GM12875 (cell line): ENCODE results near the gene SIN3B.

ENCODE experiments used
- H3K4me3 ChIP-seq: one replicate; pipeline ENCODE4 v1.5.1; 2011; ENCODE audit warnings: low read depth, low read length, control low read depth
- CTCF ChIP-seq: IDR thresholded peaks from 2 replicates; pipeline ENCODE4 v1.5.1; 2011; ENCODE audit warnings: low read depth, mild to moderate bottlenecking, control low read depth, inconsistent platforms, low read length, moderate library complexity, borderline replicate concordance; ENCODE audit not compliant: insufficient read depth

The SIN3B gene

GRCh38 chr19:16867211-16867610, 38.0 kb downstream of the SIN3B start:
- H3K4me3 ChIP-seq, result no peak overlapping the region
- no peak for TF ChIP-seq CTCF

GRCh38 chr19:16868423-16869130, 39.4 kb downstream of the SIN3B start:
- TF ChIP-seq CTCF, result no peak
- no peak overlapping the region for H3K4me3 ChIP-seq

- no peak overlapping the region for H3K4me3 ChIP-seq
- no peak for TF ChIP-seq CTCF
These were observed 40.3 kb downstream of the SIN3B start for GRCh38 chr19:16869331-16869972.

GRCh38 chr19:16871871-16872270, 42.7 kb downstream of the SIN3B start:
- H3K4me3 ChIP-seq, result no peak overlapping the region
- no peak for TF ChIP-seq CTCF

- no peak for TF ChIP-seq CTCF
- H3K4me3 ChIP-seq, result no peak overlapping the region
These were observed 43.5 kb downstream of the SIN3B start for GRCh38 chr19:16872728-16873127.

GRCh38 chr19:16873594-16873993, 44.4 kb downstream of the SIN3B start:
- no peak overlapping the region for H3K4me3 ChIP-seq
- no peak for TF ChIP-seq CTCF
